22Rv1 (cell line): ENCODE measurements around the gene DEGS2.

Experiments used
- CTCF ChIP-seq: fragments of 450-650 bp; IDR thresholded peaks from 2 replicates; pipeline ENCODE4 v1.5.1; 2017; ENCODE audit warnings: mild to moderate bottlenecking
- ZFX ChIP-seq: fragments of 450-650 bp; IDR thresholded peaks from 2 replicates; pipeline ENCODE4 v1.6.1; 2017; ENCODE audit warnings: antibody characterized with exemption, borderline replicate concordance

GRCh38 chr14:100106250-100107112 is 53.0 kb downstream of the DEGS2 start:
- TF ChIP-seq CTCF (no peak), ZFX (no peak)
